Body of pancreas (tissue), 4 donors: ENCODE measurements around the gene WRAP73.

Experiments
- CTCF ChIP-seq, 7 experiments: fragments of 450-650 bp in 4 of 7; fragments of 200-600 bp in 3 of 7; sonication (generic) in 3 of 7; IDR thresholded peaks; one replicate each; pipeline ENCODE4 v1.5.1; 2016 to 2019; ENCODE audit warnings: antibody characterized with exemption in 7 of 7
- POLR2A ChIP-seq, 3 donors: fragments of 450-650 bp; IDR thresholded peaks; one replicate each; pipeline ENCODE4 v1.6.1; 2016; ENCODE audit warnings: antibody characterized with exemption in 3 of 3, mild to moderate bottlenecking in 2 of 3

DNA sequence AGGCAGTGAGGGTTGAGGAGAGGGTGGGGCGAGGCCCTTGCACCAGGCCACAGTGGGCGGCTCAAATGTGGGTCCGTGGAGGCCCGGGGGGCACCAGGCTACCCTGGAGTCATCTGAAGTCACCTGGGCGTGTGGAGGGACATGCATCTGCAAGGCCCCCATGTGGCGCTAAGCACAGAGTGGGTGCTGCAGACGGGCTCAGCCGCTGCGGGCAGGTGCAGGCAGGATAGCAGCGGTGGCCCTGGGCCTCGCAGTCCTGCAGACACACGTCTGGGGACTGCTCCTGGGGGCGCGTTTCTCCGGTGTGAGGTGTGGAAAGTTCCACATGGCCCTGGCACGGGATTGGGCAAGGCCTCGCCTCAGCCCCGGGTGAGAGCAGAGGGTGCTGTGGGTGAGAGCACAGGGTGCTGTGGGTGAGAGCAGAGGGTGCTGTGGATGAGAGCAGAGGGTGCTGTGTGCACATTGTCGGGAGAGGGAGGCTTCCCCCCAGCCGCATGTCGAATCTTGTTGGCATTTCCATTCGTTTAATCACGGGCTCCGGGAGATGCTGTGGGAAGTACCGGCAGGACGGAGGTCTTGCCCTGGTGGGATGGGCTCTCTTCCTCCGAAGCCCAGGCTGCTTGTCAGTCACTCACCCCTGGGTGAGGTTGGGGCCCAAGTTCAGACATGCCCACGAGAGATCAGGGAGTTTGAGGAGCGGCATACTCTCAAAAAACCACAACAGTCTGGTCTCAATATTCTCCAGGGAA lies 48.9 kb upstream of the WRAP73 start:
- TF ChIP-seq CTCF (IDR thresholded peaks at IDR 0.05) (no peak), POLR2A (IDR thresholded peaks at IDR 0.05) (no peak)
